A673 (cell line): ENCODE results near the gene NPAS1. TPM values are rescaled to one million over a fixed set of nuclear protein-coding genes. Genes with fewer than 3 reads are reported as not detected.

Source experiments
- BruUV-seq: library from RNA; stranded (reverse); fragments of 400-500 nt; replicated peaks from 2 replicates; lab custom pipeline; 2021; lab: Mats Ljungman, UMichigan
- CTCF ChIA-PET: fragments of 300-600 bp; sonication (Branson Sonifier 250); formaldehyde crosslinking; loops from one replicate; lab custom pipeline; 2022; ENCODE audit warnings: antibody characterized with exemption; lab: Charles Lee
- POLR2A ChIA-PET: fragments of 300-600 bp; sonication (Branson Sonifier 250); formaldehyde crosslinking; loops from one replicate; lab custom pipeline; 2022; ENCODE audit warnings: antibody characterized with exemption; ENCODE audit not compliant: low non-redundant PET; lab: Charles Lee
- DNase-seq: peaks from one replicate; pipeline ENCODE4 v3.0.0-alpha.2; 2015; ENCODE audit warnings: low spot score
- H3K27ac ChIP-seq: fragments of 200-600 bp; sonication (generic); 2 replicates; pipeline ENCODE4 v1.5.1; 2016; ENCODE audit warnings: mixed run types, low read depth, mild to moderate bottlenecking, mixed read lengths, antibody characterized with exemption, low read length; ENCODE audit not compliant: poor library complexity, severe bottlenecking
- H3K27me3 ChIP-seq: fragments of 200-600 bp; sonication (generic); replicated peaks from 2 replicates; pipeline ENCODE4 v1.6.1; 2017; ENCODE audit warnings: mixed run types, low read depth, mild to moderate bottlenecking, mixed read lengths, antibody characterized with exemption, low read length; ENCODE audit not compliant: insufficient read depth, poor library complexity
- H3K36me3 ChIP-seq: fragments of 200-600 bp; sonication (generic); 2 replicates; pipeline ENCODE4 v1.6.1; 2016; ENCODE audit warnings: mixed run types, mild to moderate bottlenecking, mixed read lengths, antibody characterized with exemption, low read length; ENCODE audit not compliant: insufficient read depth, poor library complexity, severe bottlenecking
- H3K4me1 ChIP-seq: fragments of 200-600 bp; sonication (generic); 2 replicates; pipeline ENCODE4 v1.6.1; 2017; ENCODE audit warnings: mixed run types, mild to moderate bottlenecking, mixed read lengths, antibody characterized with exemption, low read length; ENCODE audit not compliant: insufficient read depth, poor library complexity, severe bottlenecking
- H3K4me3 ChIP-seq: fragments of 200-600 bp; sonication (generic); 2 replicates; pipeline ENCODE4 v1.5.1; 2016; ENCODE audit warnings: low read depth, mixed run types, mild to moderate bottlenecking, mixed read lengths, low read length; ENCODE audit not compliant: poor library complexity, severe bottlenecking
- H3K9me3 ChIP-seq: fragments of 200-600 bp; sonication (generic); 2 replicates; pipeline ENCODE4 v1.6.1; 2016; ENCODE audit warnings: mixed run types, low read depth, mild to moderate bottlenecking, mixed read lengths, antibody characterized with exemption, low read length; ENCODE audit not compliant: poor library complexity, severe bottlenecking
- EZH2 ChIP-seq: fragments of 200-600 bp; sonication (generic); IDR thresholded peaks from 2 replicates; pipeline ENCODE4 v1.6.1; 2017; ENCODE audit warnings: borderline replicate concordance, low read depth, mild to moderate bottlenecking, mixed read lengths, antibody characterized with exemption, low read length; ENCODE audit not compliant: poor library complexity, severe bottlenecking
- intact Hi-C: fragments of 100-400 bp; cut with micrococcal nuclease; formaldehyde crosslinking; loops from one replicate; pipeline ENCODE4 v1.10.0; 2022; ENCODE audit not compliant: unreplicated experiment
- total RNA-seq: library from RNA; stranded (reverse); gene quantifications from 2 replicates; pipeline ENCODE4 v1.2.3, GENCODE V29; 2021
- TF ChIP-seq, protein P1 (sequence below): fragments of 300-800, 200-600 bp; sonication (generic); conservative IDR thresholded peaks from 2 replicates; pipeline ENCODE4 v1.5.1; 2017; ENCODE audit warnings: low read depth, mild to moderate bottlenecking, antibody characterized with exemption, low read length, moderate library complexity, mixed read lengths

NPAS1 gene
- total RNA-seq, 1 experiment from 2014 or later: 2.1 TPM

DNA sequence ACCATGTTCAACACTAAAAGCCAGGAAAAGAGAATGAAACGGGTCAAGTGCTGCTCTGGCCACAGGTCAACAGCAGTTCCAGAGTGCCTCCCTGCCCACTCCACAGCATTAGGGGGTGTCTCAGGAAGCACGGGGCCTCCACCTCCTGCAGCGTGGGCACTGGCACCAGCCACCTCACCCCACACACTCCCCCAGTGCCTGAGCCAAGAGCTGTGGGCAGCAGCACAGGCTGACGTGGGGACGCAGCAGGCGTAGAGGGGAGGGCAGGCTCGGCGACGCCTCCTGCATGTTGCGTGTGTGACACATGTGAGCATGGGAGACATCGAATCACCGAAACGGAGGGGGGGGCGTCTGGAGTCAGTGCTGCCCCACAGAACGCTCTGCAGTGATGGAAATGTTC is 50.2 kb downstream of the NPAS1 start:
- DNase-seq: no peak
- TF ChIP-seq, protein P1, sequence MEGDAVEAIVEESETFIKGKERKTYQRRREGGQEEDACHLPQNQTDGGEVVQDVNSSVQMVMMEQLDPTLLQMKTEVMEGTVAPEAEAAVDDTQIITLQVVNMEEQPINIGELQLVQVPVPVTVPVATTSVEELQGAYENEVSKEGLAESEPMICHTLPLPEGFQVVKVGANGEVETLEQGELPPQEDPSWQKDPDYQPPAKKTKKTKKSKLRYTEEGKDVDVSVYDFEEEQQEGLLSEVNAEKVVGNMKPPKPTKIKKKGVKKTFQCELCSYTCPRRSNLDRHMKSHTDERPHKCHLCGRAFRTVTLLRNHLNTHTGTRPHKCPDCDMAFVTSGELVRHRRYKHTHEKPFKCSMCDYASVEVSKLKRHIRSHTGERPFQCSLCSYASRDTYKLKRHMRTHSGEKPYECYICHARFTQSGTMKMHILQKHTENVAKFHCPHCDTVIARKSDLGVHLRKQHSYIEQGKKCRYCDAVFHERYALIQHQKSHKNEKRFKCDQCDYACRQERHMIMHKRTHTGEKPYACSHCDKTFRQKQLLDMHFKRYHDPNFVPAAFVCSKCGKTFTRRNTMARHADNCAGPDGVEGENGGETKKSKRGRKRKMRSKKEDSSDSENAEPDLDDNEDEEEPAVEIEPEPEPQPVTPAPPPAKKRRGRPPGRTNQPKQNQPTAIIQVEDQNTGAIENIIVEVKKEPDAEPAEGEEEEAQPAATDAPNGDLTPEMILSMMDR: no peak
- H3K9me3 ChIP-seq: no peaks in the 10 kb centered on the region
- H3K36me3 ChIP-seq: peaks cover 84% of the 10 kb centered on the region
- H3K27ac ChIP-seq: no peak overlapping the region
- H3K4me1 ChIP-seq: no peaks in the 10 kb centered on the region
- BruUV-seq: no TSS peak
- no peak overlapping the region for H3K4me3 ChIP-seq
- ChIA-PET CTCF (no interaction called here), POLR2A (no interaction called here)
- no peaks in the 10 kb centered on the region for H3K27me3 ChIP-seq
- intact Hi-C loops: no loop called here

DNA sequence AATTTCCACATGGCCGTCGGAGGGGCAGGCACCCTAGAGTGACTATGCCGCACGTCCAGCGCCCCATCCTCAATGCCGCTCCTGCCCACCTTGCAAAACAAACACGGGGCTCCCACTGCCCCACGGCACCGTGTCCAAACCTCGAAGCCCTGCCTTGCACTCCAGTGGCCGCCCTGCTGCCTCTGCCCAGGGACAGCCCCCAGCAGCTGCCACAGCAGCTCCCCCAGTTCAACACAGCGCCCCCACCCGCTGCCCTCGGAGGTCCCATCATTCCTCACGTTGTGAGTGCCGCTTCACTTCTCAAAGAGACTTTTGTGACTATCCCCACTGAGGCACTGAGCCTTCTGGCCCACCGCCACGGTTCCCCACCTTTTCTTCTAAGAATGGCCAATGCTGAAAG is 51.1 kb downstream of the NPAS1 start:
- POLR2A ChIA-PET: no interaction called here
- peaks cover 84% of the 10 kb centered on the region for H3K36me3 ChIP-seq
- CTCF ChIA-PET: no interaction called here

DNA sequence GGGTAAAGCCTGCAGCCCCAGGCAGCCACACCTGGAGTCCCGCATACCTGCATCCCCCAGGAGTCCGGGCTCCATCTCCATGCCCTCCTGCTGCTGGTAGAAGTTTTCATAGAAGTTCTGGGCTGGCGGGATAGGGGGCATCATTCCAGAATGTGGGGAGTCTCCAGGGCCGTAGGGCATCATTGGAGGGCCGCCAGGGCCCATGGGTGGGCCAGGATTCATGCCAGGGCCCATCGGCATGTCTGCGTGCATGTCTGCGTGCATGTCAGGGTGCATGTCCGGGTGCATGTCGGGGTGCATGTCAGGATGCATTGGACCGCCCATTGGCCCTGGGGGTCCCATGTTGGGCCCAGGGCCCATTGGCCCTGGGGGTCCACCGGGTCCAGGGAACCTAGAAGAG is 52.1 kb downstream of the NPAS1 start:
- CTCF ChIA-PET: no interaction called here
- TF ChIP-seq, protein P1: no peak
- no peak for TF ChIP-seq EZH2
- H3K4me1 ChIP-seq: no peaks in the 10 kb centered on the region
- POLR2A ChIA-PET: no interaction called here
- no peaks in the 10 kb centered on the region for H3K9me3 ChIP-seq
- H3K36me3 ChIP-seq: peaks cover 83% of the 10 kb centered on the region
- no peak overlapping the region for H3K4me3 ChIP-seq
- intact Hi-C loops: no loop called here
- no peak overlapping the region for H3K27ac ChIP-seq
- no peaks in the 10 kb centered on the region for H3K27me3 ChIP-seq
- no peak for DNase-seq
- no TSS peak for BruUV-seq

More for the DNA sequence above, 51.1 kb downstream of the NPAS1 start:
- Histone ChIP-seq H3K27ac (no peak overlapping the region), H3K9me3 (no peaks in the 10 kb centered on the region), H3K4me1 (no peaks in the 10 kb centered on the region), H3K4me3 (no peak overlapping the region), H3K27me3 (no peaks in the 10 kb centered on the region)
- BruUV-seq: no TSS peak
- TF ChIP-seq, protein P1: no peak
- no peak for TF ChIP-seq EZH2
- intact Hi-C loops: no loop called here
- DNase-seq: no peak
